Ramos (cell line): ENCODE data around the gene SLIRP.

Source experiments
- in situ Hi-C: fragments of 300-500 bp; cut with MboI; formaldehyde crosslinking; loops from one replicate; pipeline ENCODE4 v1.14.3; 2022; ENCODE audit warnings: low sequenced_read_pairs; ENCODE audit not compliant: unreplicated experiment

Gene SLIRP

DNA sequence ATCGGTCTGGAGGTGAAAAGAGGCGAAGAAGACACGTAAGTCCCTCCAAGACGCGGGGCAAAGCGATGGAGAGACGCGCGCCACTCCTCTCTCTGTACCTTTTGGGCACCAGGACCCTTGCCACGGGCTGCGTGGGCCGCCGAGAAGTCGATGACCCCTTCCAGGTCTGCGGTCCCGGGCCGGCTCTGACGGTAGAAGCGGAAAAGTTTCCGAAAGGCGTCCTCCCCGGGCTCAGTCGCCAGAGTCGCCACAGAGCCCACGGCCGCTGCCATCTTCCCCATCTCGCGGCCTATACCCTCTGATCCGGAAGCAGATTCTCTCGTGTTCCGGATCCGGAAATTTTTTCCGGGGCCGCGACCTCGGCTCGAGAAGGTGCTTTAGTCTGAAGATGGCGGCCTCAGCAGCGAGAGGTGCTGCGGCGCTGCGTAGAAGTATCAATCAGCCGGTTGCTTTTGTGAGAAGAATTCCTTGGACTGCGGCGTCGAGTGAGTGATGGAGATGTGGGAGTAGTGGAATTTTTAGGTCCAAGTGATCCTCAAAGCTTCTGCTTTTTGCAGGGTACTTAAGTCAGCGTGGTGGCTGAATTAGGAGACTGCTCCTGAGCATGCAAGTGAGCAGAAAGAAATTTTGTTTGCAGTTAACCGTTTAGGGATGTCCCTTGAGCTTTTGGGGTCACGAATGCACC, at the start of gene SLIRP, which contains the start of gene ALKBH1:
Gene SLIRP, plus strand, starts transcription at position 380 of the 685 bp plus-strand sequence. Its CDS starts 9 bp downstream, at position 389.
Gene ALKBH1, minus strand, starts transcription at position 300 of the 685 bp plus-strand sequence. Its CDS starts 19 bp downstream, at position 281.
- in situ Hi-C loops = no loop called here

DNA sequence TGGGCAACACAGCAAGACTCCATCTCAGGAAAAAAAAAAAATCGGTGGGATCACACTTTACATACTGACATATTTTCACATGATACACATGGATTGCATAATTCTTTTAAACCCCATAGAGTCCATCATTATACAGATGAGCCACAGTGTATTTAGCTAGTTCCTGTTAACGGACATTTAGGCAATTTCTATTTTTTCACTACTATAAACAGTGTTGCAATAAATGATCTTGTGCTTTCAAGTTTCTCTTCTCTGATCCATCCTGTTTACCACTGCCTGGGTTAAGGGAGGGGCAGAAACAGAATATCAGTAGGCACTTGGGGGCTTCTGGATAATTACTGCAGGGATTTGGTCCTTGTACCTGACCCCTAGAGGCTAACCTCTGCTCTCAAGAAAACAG, 48.1 kb upstream of the SLIRP start:
- in situ Hi-C loops = loop anchor here (25.0 kb wide), 1 partner anchor 927 kb away; no protein-coding TSS in a partner anchor

DNA sequence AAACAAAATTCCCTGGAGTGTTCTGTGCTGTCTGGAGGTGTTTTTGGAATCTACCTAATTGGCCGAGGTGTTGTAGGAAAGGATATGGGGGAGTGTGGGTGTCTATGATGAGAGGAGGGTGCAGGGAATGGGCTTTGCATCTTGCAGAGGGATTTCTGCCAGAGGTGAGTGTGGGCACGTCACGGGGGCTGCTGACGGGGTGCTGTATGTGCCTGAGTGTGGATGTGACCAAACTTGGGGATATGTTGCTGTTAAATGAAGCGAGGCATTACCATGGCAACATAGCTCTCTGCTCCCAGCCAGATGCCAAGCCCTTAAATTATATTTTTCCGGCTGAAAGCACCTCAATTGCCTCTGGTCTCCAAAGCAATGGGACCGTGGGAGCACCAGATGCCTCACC, 47.1 kb upstream of the SLIRP start:
- in situ Hi-C loops = loop anchor here (25.0 kb wide), 1 partner anchor 927 kb away; no protein-coding TSS in a partner anchor

DNA sequence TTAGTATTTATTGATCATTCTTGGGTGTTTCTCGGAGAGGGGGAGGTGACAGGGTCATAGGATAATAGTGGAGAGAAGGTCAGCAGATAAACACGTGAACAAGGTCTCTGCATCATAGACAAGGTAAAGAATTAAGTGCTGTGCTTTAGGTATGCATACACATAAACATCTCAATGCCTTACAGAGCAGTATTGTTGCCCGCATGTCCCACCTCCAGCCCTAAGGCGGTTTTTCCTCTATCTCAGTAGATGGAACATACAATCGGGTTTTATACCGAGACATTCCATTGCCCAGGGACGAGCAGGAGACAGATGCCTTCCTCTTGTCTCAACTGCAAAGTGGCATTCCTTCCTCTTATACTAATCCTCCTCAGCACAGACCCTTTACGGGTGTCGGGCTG, 46.3 kb upstream of the SLIRP start:
- in situ Hi-C loops = loop anchor here (25.0 kb wide), 1 partner anchor 926 kb away; no protein-coding TSS in a partner anchor

DNA sequence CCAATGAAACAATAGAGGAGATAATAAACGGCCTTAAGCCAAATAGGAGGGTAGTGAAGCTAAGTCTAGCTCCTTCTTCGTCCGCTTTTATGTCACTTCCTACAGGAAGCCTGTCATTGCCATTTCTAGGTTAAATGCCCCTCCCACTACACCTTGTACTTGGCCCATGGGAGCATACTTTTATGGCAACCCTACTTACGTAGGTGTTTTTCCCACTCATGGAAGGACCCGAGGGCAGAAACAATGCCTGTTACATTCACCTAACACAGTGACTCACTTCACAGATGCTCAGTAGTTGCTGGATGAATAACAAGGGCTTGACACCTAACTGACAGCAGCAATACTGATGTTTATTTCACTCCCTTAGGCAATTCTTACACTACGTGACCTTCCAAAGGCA, 44.6 kb upstream of the SLIRP start:
- in situ Hi-C loops = loop anchor here (25.0 kb wide), 1 partner anchor 924 kb away; no protein-coding TSS in a partner anchor

DNA sequence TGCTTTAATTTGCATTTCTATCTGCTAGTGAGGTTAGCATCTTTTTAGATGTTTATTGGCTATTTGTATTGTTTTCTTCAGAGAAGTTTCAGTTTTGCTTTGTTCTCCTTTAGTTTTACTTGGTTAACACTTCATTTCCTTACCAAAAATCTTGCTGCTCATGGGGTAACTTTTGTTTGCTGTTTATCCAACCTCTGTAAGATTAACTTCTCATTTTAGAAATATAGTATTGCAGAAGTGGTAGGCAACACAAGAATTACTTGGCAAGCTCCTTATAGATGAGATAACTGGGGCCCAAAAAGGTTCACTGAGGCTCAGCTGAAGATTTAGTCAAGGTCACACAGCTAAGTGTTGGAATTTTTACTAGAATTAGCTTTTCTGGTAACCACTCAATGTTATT, 40.6 kb upstream of the SLIRP start:
- in situ Hi-C loops = loop anchor here (25.0 kb wide), 1 partner anchor 920 kb away; no protein-coding TSS in a partner anchor

DNA sequence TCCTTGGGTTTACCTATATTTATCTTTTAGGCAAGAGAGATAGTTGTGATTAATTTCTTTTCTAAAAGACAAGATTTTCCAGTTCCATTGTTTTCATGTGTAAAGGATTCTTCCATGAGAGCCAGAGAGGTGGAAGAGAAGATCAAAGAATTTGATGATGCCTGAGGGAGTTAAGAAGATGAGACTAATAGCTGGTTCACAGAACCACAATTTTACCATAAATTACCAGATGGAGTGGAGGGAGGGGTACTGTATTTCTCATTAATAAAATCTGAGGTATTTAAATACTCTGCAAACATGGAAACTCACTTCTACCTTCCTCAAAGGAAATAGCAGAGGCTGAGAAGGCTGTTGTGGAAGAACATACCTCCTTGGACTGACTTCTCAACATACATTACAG, 34.7 kb upstream of the SLIRP start:
- in situ Hi-C loops = loop anchor here (25.0 kb wide), 1 partner anchor 914 kb away; no protein-coding TSS in a partner anchor

DNA sequence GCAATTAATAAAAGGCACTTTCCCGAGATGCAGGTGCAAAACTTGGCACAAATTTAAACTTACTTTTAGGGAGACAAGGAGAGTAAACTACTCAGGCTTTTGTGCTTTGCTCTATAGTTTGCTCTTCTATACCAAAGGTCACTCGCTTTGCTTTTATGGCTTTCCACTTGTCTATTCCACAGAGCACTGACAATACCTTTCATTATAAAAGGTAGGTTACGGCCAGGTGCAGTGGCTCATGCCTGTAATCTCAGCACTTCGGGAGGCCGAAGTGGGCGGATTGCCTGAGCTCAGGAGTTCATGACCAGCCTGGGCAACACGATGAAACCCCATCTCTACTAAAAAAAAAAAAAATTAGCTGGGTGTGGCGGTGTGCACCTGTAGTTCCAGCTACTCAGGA, 33.0 kb upstream of the SLIRP start:
- in situ Hi-C loops = loop anchor here (25.0 kb wide), 1 partner anchor 912 kb away; no protein-coding TSS in a partner anchor

DNA sequence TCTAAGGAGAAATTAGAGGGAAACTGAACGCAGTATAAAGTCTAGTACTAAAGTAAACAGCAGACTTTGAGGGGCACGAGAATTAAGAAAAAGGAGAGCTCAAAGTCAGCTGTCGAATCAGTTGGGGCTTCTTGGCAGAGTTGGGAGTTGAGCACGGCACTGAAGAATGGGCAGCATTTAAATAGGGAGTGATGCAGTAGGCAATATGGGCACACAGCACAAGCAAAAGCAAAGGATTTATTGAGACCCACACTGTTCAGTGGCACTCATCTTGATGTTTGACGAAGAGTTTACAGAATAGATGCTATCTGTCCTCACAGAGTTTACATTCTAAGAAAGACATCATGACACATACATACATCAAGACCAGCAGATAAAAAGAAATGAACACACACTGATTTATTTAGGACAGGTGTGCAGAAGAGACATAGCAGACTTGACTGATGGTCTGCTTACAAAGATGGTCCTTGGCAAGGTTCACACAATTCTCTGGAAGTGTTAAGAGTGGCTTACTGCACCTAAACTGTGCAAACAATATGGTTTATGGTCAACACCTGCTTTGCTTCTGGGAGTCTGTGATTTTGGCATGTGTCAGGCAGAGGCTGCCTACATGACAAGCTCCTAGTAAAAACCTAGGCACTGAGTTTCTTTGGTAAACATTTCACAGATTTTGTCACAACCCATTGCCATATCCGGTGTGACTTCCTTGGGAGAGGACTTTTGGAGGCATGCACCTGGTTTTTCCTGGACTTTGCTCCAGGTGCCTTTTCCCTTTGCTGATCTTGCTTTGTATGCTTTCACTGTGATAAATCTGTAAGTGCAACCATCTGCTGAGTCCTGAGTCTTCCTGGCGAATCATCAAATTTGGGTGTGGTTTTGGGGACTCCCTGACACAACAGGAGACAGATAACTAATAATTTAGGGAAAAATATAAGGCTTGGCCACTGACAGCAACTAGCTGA, 26.4 kb upstream of the SLIRP start:
- in situ Hi-C loops = no loop called here

DNA sequence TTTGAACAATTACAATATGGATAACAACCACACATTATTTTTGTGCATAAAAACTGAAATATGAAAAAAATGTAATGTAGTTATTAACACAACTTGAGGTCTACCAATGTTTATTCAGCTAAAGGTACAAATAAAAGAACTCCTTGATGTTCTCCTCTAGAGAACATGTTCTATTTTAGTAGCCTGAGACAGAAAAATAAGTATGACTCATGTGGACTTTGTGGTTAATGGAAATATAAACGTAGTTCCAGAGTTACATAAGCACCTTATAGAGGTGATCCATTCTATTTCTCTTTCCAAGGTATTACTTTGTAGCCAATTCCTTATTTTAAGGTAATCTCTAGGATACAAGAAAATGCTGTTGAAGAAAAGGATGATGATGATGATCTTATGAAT, 25.7 kb upstream of the SLIRP start:
- in situ Hi-C loops = no loop called here

DNA sequence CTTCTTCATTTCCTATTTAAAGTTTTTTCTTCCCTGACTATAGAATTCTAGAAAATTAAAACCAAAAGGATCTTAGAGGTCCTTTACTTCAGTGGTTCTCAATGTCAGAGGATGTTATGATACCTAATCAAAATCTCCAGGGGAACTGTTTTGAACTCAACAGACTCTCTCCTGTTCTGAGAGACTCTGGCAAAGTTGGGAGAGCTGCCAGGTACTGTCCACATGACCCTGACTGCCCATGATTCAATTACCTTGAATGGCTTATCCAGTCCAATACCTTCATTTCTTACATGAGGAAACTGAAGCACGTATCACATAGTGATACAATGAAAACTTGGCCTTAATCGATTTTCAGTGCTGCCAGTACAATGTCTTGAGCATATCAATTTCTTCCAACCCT, 16.6 kb upstream of the SLIRP start:
- in situ Hi-C loops = no loop called here

DNA sequence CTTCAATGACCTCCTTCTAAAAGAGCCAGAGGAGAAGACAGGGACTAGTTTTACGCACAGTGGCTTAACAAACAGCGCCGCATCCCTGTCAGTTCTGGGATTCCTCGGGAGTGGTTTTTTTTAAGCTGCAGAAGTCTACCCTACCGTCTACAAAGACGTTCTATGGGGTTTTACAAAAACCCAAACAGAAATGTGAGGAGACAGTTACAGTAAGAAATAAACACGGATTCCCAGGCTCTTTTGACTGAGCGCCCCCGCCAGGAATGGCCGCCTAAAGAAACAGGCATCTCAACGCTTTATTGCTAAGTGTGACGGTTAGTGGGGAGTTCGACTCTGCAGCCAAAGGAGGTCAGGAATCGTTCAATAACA, 564 bp upstream of the SLIRP start:
- in situ Hi-C loops = no loop called here

DNA sequence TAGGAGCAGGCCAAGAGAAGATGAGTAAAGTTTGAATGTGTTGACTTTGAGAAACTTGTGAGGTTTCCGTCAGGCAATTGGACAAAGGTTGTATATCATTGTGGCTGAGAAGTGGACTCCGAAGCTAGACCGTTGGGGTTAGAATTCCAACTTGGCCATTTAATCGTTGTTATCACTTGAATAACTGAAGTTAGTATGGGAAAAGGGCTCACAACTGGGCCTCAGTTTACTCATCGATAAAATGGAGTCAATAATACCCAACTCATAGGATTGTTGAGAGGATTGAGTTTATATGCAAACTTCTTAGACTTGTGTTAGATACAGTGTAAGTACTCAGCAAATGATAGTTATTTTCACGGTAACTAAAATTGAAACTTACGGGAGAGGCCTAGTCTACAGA, 846 bp downstream of the SLIRP start:
- in situ Hi-C loops = no loop called here

DNA sequence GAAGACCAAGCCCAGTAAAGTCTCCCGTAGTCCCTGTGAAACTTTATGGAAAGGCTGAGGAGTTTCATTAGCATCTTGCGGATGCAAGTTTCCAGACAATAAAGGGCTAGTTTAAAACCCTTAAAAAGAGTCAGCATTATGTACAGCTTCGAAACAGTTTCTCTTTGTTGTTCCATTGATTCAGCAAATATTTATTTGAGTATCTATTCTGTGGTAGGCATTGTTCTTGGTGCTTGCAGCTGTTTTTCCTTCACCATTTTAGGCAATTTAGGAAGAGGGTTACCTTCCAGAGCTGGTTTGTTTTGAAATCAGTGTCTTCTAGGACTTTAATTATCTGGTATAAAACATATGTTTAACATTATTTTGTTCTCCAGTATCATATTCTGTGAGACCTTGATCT, 1.5 kb downstream of the SLIRP start:
- in situ Hi-C loops = no loop called here

DNA sequence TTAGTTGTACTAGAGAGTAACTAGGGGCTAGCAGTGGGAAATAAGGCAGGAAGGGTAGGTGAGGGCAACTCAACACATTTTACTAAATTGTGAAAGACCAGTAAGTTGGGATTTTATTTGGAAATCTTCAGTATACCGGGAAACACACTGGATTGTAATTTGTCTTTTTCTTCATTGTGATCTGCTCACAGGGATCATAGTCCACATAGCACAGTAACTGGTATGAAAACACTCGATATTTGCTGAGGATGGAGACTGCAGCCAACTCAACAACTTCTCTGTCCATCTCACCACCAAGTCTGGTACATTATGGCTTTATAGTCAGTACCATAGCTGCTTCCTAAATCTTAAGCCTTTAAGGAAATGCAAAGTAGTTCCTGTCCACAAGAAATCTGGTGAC, 2.5 kb downstream of the SLIRP start:
- in situ Hi-C loops = loop anchor here (10.0 kb wide), 1 partner anchor 246 kb away; no protein-coding TSS in a partner anchor

DNA sequence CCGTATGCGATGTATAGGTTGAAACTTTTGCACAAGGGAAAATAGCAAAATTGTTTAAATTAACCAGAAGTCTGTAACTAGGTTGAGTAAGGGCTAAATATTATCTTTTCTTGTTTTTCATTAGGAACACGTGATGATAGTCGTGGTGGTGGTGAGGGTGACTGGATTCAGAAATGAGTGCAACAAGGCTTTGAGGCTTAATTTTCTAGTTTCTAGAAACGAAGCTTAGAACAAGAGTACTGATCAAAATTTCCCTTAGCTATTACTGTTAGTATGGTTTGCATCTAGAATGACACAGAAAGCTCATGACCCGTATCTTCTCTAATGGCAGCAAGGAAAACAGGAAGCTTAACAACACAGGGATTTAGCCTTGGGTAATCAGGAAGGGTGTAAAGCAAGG, 7.0 kb downstream of the SLIRP start:
- in situ Hi-C loops = loop anchor here (10.0 kb wide), 1 partner anchor 250 kb away; no protein-coding TSS in a partner anchor

DNA sequence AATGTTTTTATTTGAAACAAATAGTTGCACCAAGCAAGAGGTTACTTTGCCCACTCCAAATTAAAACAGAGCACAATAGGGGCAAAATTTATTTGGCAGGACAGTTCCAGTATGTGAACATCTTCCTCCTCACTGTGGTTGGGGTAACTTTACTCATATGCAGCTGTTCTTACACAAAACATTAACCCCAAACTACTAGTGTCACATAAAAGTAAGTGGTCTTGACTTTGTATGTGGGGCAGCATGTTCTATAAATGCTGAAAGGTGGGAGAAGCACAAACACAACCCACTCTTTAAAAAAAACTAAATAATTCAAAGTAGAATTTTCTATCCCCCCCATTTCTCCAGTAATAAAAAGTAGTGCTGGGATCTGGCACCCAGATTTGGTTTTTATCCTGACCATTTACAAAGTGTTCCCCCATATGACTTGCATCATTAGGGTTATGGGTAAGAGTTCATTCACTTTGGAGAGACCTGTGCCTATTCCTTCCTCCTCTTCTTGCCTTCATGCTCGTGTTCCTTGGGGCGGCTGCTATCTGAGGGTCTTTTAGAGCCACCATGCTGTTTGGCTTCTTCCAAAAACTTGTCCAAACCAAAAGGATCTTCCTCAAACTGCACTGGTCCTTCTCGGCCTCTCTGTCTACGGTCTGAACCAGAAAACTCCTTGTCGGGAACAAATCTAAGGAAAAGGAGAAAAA, 9.9 kb downstream of the SLIRP start:
- in situ Hi-C loops = loop anchor here (10.0 kb wide), 1 partner anchor 253 kb away; no protein-coding TSS in a partner anchor

DNA sequence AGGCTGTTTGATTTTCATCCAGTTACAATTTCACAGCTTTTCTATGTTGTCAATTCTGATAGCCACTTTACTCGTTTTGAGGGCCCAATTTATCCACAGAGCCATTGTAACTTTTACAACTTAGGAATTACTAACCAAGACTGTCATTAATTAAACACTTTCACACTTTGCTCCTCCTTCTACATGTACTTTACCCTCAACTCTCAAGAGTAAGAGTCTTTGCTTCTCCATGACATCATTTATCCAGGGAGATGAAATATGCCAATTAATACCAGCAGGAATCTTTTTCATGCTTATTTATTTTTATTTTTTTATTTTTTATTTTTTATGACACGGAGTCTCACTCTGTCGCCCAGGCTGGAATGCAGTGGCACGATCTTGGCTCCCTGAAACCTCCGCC, 13.5 kb downstream of the SLIRP start:
- in situ Hi-C loops = no loop called here

DNA sequence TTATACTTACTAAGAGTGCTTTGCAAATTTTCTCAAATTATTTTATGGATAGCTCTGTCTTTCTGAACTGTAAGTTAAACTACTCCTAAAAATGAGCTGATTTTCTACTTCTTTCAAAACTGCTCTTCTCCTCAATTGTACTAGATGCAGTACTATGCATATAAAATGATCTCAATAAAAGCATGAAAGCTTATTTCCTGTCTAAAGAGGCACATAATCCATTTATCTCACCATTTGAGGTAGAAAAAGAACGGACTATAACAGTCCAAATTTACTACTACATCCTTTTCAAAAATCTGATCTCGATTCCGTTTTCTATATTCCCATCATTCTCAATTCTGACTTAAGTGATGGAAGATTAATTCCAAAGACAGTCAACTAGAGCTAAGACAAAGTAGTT, 14.4 kb downstream of the SLIRP start:
- in situ Hi-C loops = no loop called here

DNA sequence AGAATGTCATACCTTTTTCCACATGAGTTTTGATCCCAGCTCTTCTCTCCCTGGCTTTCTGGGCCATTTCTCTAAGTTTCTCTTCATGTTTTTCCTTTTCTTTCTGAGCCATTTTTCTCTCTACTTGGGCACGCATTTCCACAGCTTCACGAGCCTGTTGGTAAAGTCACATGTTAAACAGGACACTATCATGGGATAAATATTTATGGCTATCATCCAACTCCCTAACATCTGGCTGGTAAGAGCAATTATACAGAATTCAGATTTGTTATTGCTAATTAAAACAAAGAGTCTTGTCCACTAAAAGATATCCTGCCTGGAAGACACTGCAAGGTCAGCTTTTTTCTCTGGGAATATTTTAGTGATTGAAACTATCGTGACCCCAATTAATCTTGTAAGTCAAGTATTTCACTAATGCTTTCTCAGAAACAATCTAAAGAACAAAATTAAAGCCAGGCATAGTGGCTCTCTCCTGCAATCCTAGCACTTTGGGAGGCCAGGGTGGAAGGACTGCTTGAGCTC, 23.1 kb downstream of the SLIRP start:
- in situ Hi-C loops = no loop called here
